Neural cell (in vitro differentiated cells): ENCODE data around the gene RBM20.

Experiments used
- CTCF ChIP-seq: fragments of 450-650 bp; IDR thresholded peaks from 2 replicates; pipeline ENCODE4 v1.5.1; 2014; ENCODE audit warnings: antibody characterized with exemption, mild to moderate bottlenecking, moderate library complexity; ENCODE audit not compliant: poor library complexity, severe bottlenecking
- EP300 ChIP-seq: fragments of 450-650 bp; conservative IDR thresholded peaks from 2 replicates; pipeline ENCODE4 v1.6.1; 2014; ENCODE audit warnings: antibody characterized with exemption, mild to moderate bottlenecking, moderate library complexity; ENCODE audit not compliant: poor library complexity, severe bottlenecking
- POLR2AphosphoS5 ChIP-seq: IDR thresholded peaks from 2 replicates; pipeline ENCODE4 v1.6.1; 2012

GRCh38 chr10:110793886-110794285, 149.8 kb downstream of the RBM20 start:
- TF ChIP-seq CTCF, result no peak
- no peak for TF ChIP-seq EP300
- no peak for TF ChIP-seq POLR2AphosphoS5
